GM23338 (cell line): ENCODE data around the gene FER. TPM values are rescaled to one million over a fixed set of nuclear protein-coding genes. Genes with fewer than 3 reads are reported as not detected.

Experiments
- ATAC-seq: fragments of 200-7000 bp; cut with Tn5 transposase; 3 replicates; pipeline ENCODE4 v1.9.1; 2020
- DNase-seq: peaks from one replicate; pipeline ENCODE4 v3.0.0-alpha.2; 2015; ENCODE audit warnings: low spot score
- H2AFZ ChIP-seq: fragments of 200-600 bp; sonication (generic); 2 replicates; pipeline ENCODE4 v1.8.0; 2016; ENCODE audit warnings: antibody characterized with exemption, mild to moderate bottlenecking, moderate library complexity
- H3F3A ChIP-seq: fragments of 200-600 bp; sonication (generic); replicated peaks from 2 replicates; pipeline ENCODE4 v1.8.0; 2017; ENCODE audit warnings: antibody characterized with exemption, mixed run types, low read depth
- H3K27ac ChIP-seq: fragments of 200-600 bp; sonication (generic); 2 replicates; pipeline ENCODE4 v1.6.1; 2016; ENCODE audit warnings: low read depth
- H3K27me3 ChIP-seq: fragments of 200-600 bp; sonication (generic); 2 replicates; pipeline ENCODE4 v1.8.0; 2016; ENCODE audit warnings: mild to moderate bottlenecking, mixed run types, moderate library complexity; ENCODE audit not compliant: insufficient read depth
- H3K36me3 ChIP-seq: fragments of 200-600 bp; sonication (generic); 2 replicates; pipeline ENCODE4 v1.8.0; 2016; ENCODE audit warnings: mild to moderate bottlenecking; ENCODE audit not compliant: insufficient read depth
- H3K4me1 ChIP-seq: fragments of 200-600 bp; sonication (generic); 2 replicates; pipeline ENCODE4 v1.8.0; 2016; ENCODE audit warnings: mild to moderate bottlenecking, moderate library complexity; ENCODE audit not compliant: insufficient read depth
- H3K4me2 ChIP-seq: fragments of 200-600 bp; sonication (generic); 2 replicates; pipeline ENCODE4 v1.7.1; 2017; ENCODE audit warnings: mixed run types
- H3K4me3 ChIP-seq: fragments of 200-600 bp; sonication (generic); 2 replicates; pipeline ENCODE4 v1.6.1; 2016; ENCODE audit warnings: mixed run types
- H3K79me2 ChIP-seq: fragments of 200-600 bp; sonication (generic); replicated peaks from 2 replicates; pipeline ENCODE4 v1.8.0; 2017; ENCODE audit warnings: mild to moderate bottlenecking; ENCODE audit not compliant: insufficient read depth
- H3K9me2 ChIP-seq: fragments of 200-600 bp; sonication (generic); 2 replicates; pipeline ENCODE4 v1.8.0; 2017; ENCODE audit not compliant: insufficient read depth
- H4K20me1 ChIP-seq: fragments of 200-600 bp; sonication (generic); replicated peaks from 2 replicates; pipeline ENCODE4 v1.8.0; 2017; ENCODE audit warnings: mild to moderate bottlenecking; ENCODE audit not compliant: insufficient read depth
- H3K27ac Mint-ChIP-seq: 2 replicates; pipeline ENCODE4 v1.8.0; 2020; ENCODE audit warnings: inconsistent platforms, mild to moderate bottlenecking, moderate library complexity, mixed read lengths
- H3K27me3 Mint-ChIP-seq: 3 replicates; pipeline ENCODE4 v1.8.0; 2022; ENCODE audit warnings: low read depth, mild to moderate bottlenecking, moderate library complexity, mixed read lengths, inconsistent platforms; ENCODE audit not compliant: insufficient read depth, poor library complexity
- H3K36me3 Mint-ChIP-seq: 3 replicates; pipeline ENCODE4 v1.8.0; 2021; ENCODE audit warnings: low read depth, mild to moderate bottlenecking, inconsistent platforms, moderate library complexity, mixed read lengths
- H3K4me1 Mint-ChIP-seq: 3 replicates; pipeline ENCODE4 v1.8.0; 2020; ENCODE audit warnings: mild to moderate bottlenecking, inconsistent platforms, mixed read lengths
- H3K4me3 Mint-ChIP-seq: 3 replicates; pipeline ENCODE4 v1.8.0; 2021; ENCODE audit warnings: moderate library complexity, mild to moderate bottlenecking, inconsistent platforms, mixed read lengths
- H3K9me3 Mint-ChIP-seq: 3 replicates; pipeline ENCODE4 v1.8.0; 2020; ENCODE audit warnings: moderate library complexity, mild to moderate bottlenecking, inconsistent platforms, mixed read lengths
- CREB1 ChIP-seq: fragments of 250-450 bp; sonication (Bioruptor Pico); IDR thresholded peaks from 2 replicates; pipeline ENCODE4 v1.5.0; 2020; ENCODE audit warnings: low read depth, mild to moderate bottlenecking, moderate library complexity
- EZH2 ChIP-seq: fragments of 200-600 bp; sonication (generic); IDR thresholded peaks from one replicate; pipeline ENCODE4 v1.8.0; 2017; ENCODE audit warnings: antibody characterized with exemption, mild to moderate bottlenecking, low read depth; ENCODE audit not compliant: unreplicated experiment
- EZH2phosphoT487 ChIP-seq: fragments of 200-600 bp; sonication (generic); IDR thresholded peaks from one replicate; pipeline ENCODE4 v1.8.1; 2018; ENCODE audit warnings: antibody characterized with exemption; ENCODE audit not compliant: unreplicated experiment
- JUNB ChIP-seq: IDR thresholded peaks from one replicate; pipeline ENCODE4 v1.6.1; 2016; ENCODE audit warnings: antibody characterized with exemption; ENCODE audit not compliant: unreplicated experiment
- NANOG ChIP-seq: IDR thresholded peaks from 2 replicates; pipeline ENCODE4 v1.6.1; 2016; ENCODE audit warnings: antibody characterized with exemption, borderline replicate concordance
- POLR2AphosphoS5 ChIP-seq: IDR thresholded peaks from 2 replicates; pipeline ENCODE4 v1.6.1; 2016; ENCODE audit warnings: antibody characterized with exemption, low read depth
- STAT1 ChIP-seq: IDR thresholded peaks from one replicate; pipeline ENCODE4 v1.6.1; 2016; ENCODE audit warnings: antibody characterized with exemption; ENCODE audit not compliant: unreplicated experiment
- ZNF114 ChIP-seq: fragments of 250-450 bp; sonication (Bioruptor Pico); IDR thresholded peaks from 2 replicates; pipeline ENCODE4 v1.5.0; 2020; ENCODE audit warnings: mild to moderate bottlenecking, moderate library complexity
- ZNF331 ChIP-seq: fragments of 250-450 bp; sonication (Bioruptor Pico); IDR thresholded peaks from 2 replicates; pipeline ENCODE4 v1.5.0; 2020; ENCODE audit warnings: low read depth, mild to moderate bottlenecking, moderate library complexity
- polyA plus RNA-seq: library from polyadenylated mRNA; unstranded; fragments of >200 nt; fragmentation: Nextera tagmentation; extraction: Ambion mirVana; gene quantifications from 2 replicates; pipeline ENCODE4 v1.2.1, GENCODE V29; 2016
- total RNA-seq: library from RNA; depleted of rRNA; stranded (reverse); fragments of >200 nt; shearing (Covaris generic); gene quantifications from 2 replicates; pipeline ENCODE4 v1.2.3, GENCODE V29; 2014
- TF ChIP-seq, protein P1 (sequence below): IDR thresholded peaks from one replicate; pipeline ENCODE4 v1.6.1; 2018; ENCODE audit warnings: antibody characterized with exemption; ENCODE audit not compliant: unreplicated experiment
- TF ChIP-seq, protein P2 (sequence below): IDR thresholded peaks from 2 replicates; pipeline ENCODE4 v1.6.1; 2016; ENCODE audit warnings: antibody characterized with exemption
- TF ChIP-seq, protein P3 (sequence below): fragments of 250-450 bp; sonication (Bioruptor Pico); IDR thresholded peaks from 2 replicates; pipeline ENCODE4 v1.5.0; 2020; ENCODE audit warnings: mild to moderate bottlenecking, moderate library complexity
- TF ChIP-seq, protein P4 (sequence below), 2 experiments: fragments of 200-600 bp in 1 of 2; sonication (generic) in 1 of 2; conservative IDR thresholded peaks; 2 replicates each; pipeline versions ENCODE4 v1.5.1 to v1.6.1; 2016 to 2017; ENCODE audit warnings: antibody characterized with exemption in 2 of 2, low read depth in 2 of 2, mild to moderate bottlenecking in 2 of 2, moderate library complexity in 1 of 2

Gene FER
- total and polyA plus RNA-seq, 2 experiments from 2014 or later = 17.4 to 34.8 TPM

DNA sequence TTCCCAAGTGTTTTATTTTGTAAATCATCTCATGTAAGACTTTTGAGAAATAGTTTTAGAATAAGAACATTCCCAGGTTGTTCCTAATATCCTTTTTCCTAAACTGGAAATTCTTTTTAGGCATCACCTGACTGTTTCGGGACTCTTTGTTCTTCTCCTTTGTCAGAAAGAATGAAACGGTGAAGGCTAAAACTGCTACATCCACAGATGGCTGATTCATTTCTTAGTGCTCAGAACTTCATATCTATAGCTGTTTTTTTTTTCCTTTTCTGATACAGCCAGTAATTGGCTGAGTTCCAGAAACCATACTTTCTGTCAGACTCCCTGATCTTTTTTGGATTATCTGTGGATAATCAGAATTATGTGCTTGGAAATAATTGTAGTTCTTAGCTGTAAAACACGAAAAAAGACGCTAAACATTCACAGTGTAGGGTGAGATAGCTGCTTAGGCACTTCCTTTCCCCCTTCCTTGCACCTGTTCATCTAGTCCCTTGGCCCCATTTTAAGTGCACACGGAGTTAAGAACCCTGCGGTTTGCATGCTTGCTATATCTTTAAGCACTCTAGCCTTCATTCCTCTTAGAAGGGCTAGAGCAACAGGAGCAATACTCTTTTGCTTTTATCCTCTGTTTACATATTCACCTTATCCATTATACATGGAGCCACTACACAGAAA, 378.2 kb downstream of the FER start:
- Histone ChIP-seq H3K9me2 (0 out of 2 replicates have a peak, but pooled peaks cover 2% of the 10 kb centered on the region), H3F3A (no peaks in the 10 kb centered on the region), H2AFZ (no peak overlapping the region), H3K27ac (no peak overlapping the region), H3K4me2 (no peak overlapping the region), H3K79me2 (no peaks in the 10 kb centered on the region), H3K36me3 (no peaks in the 10 kb centered on the region), H3K4me3 (no peak overlapping the region), H3K27me3 (no peaks in the 10 kb centered on the region), H4K20me1 (no peaks in the 10 kb centered on the region), H3K4me1 (no peaks in the 10 kb centered on the region)
- DNase-seq = peak; percentile 14
- H3K27me3 Mint-ChIP-seq = no peaks in the 10 kb centered on the region
- H3K36me3 Mint-ChIP-seq = peaks cover 5% of the 10 kb centered on the region; the same call in 2 of the 3 replicates
- peaks cover 3% of the 10 kb centered on the region; the same call in 2 of the 3 replicates for H3K4me1 Mint-ChIP-seq
- H3K27ac Mint-ChIP-seq = no peak overlapping the region
- H3K4me3 Mint-ChIP-seq = no peak overlapping the region
- TF ChIP-seq ZNF331 (CRISPR knock-in tag) (no peak), POLR2AphosphoS5 (no peak), CREB1 (no peak), NANOG (no peak), STAT1 (no peak), JUNB (no peak), EZH2phosphoT487 (no peak), EZH2 (no peak), ZNF114 (no peak)
- TF ChIP-seq, protein P1, sequence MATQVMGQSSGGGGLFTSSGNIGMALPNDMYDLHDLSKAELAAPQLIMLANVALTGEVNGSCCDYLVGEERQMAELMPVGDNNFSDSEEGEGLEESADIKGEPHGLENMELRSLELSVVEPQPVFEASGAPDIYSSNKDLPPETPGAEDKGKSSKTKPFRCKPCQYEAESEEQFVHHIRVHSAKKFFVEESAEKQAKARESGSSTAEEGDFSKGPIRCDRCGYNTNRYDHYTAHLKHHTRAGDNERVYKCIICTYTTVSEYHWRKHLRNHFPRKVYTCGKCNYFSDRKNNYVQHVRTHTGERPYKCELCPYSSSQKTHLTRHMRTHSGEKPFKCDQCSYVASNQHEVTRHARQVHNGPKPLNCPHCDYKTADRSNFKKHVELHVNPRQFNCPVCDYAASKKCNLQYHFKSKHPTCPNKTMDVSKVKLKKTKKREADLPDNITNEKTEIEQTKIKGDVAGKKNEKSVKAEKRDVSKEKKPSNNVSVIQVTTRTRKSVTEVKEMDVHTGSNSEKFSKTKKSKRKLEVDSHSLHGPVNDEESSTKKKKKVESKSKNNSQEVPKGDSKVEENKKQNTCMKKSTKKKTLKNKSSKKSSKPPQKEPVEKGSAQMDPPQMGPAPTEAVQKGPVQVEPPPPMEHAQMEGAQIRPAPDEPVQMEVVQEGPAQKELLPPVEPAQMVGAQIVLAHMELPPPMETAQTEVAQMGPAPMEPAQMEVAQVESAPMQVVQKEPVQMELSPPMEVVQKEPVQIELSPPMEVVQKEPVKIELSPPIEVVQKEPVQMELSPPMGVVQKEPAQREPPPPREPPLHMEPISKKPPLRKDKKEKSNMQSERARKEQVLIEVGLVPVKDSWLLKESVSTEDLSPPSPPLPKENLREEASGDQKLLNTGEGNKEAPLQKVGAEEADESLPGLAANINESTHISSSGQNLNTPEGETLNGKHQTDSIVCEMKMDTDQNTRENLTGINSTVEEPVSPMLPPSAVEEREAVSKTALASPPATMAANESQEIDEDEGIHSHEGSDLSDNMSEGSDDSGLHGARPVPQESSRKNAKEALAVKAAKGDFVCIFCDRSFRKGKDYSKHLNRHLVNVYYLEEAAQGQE = no peak
- TF ChIP-seq, protein P2, sequence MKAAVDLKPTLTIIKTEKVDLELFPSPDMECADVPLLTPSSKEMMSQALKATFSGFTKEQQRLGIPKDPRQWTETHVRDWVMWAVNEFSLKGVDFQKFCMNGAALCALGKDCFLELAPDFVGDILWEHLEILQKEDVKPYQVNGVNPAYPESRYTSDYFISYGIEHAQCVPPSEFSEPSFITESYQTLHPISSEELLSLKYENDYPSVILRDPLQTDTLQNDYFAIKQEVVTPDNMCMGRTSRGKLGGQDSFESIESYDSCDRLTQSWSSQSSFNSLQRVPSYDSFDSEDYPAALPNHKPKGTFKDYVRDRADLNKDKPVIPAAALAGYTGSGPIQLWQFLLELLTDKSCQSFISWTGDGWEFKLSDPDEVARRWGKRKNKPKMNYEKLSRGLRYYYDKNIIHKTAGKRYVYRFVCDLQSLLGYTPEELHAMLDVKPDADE = no peak
- TF ChIP-seq, protein P3, sequence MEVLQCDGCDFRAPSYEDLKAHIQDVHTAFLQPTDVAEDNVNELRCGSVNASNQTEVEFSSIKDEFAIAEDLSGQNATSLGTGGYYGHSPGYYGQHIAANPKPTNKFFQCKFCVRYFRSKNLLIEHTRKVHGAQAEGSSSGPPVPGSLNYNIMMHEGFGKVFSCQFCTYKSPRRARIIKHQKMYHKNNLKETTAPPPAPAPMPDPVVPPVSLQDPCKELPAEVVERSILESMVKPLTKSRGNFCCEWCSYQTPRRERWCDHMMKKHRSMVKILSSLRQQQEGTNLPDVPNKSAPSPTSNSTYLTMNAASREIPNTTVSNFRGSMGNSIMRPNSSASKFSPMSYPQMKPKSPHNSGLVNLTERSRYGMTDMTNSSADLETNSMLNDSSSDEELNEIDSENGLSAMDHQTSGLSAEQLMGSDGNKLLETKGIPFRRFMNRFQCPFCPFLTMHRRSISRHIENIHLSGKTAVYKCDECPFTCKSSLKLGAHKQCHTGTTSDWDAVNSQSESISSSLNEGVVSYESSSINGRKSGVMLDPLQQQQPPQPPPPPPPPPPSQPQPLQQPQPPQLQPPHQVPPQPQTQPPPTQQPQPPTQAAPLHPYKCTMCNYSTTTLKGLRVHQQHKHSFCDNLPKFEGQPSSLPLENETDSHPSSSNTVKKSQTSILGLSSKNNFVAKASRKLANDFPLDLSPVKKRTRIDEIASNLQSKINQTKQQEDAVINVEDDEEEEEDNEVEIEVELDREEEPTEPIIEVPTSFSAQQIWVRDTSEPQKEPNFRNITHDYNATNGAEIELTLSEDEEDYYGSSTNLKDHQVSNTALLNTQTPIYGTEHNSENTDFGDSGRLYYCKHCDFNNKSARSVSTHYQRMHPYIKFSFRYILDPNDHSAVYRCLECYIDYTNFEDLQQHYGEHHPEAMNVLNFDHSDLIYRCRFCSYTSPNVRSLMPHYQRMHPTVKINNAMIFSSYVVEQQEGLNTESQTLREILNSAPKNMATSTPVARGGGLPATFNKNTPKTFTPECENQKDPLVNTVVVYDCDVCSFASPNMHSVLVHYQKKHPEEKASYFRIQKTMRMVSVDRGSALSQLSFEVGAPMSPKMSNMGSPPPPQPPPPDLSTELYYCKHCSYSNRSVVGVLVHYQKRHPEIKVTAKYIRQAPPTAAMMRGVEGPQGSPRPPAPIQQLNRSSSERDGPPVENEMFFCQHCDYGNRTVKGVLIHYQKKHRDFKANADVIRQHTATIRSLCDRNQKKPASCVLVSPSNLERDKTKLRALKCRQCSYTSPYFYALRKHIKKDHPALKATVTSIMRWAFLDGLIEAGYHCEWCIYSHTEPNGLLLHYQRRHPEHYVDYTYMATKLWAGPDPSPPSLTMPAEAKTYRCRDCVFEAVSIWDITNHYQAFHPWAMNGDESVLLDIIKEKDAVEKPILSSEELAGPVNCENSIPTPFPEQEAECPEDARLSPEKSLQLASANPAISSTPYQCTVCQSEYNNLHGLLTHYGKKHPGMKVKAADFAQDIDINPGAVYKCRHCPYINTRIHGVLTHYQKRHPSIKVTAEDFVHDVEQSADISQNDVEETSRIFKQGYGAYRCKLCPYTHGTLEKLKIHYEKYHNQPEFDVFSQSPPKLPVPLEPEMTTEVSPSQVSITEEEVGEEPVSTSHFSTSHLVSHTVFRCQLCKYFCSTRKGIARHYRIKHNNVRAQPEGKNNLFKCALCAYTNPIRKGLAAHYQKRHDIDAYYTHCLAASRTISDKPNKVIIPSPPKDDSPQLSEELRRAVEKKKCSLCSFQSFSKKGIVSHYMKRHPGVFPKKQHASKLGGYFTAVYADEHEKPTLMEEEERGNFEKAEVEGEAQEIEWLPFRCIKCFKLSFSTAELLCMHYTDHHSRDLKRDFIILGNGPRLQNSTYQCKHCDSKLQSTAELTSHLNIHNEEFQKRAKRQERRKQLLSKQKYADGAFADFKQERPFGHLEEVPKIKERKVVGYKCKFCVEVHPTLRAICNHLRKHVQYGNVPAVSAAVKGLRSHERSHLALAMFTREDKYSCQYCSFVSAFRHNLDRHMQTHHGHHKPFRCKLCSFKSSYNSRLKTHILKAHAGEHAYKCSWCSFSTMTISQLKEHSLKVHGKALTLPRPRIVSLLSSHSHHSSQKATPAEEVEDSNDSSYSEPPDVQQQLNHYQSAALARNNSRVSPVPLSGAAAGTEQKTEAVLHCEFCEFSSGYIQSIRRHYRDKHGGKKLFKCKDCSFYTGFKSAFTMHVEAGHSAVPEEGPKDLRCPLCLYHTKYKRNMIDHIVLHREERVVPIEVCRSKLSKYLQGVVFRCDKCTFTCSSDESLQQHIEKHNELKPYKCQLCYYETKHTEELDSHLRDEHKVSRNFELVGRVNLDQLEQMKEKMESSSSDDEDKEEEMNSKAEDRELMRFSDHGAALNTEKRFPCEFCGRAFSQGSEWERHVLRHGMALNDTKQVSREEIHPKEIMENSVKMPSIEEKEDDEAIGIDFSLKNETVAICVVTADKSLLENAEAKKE = no peak
- TF ChIP-seq, protein P4, sequence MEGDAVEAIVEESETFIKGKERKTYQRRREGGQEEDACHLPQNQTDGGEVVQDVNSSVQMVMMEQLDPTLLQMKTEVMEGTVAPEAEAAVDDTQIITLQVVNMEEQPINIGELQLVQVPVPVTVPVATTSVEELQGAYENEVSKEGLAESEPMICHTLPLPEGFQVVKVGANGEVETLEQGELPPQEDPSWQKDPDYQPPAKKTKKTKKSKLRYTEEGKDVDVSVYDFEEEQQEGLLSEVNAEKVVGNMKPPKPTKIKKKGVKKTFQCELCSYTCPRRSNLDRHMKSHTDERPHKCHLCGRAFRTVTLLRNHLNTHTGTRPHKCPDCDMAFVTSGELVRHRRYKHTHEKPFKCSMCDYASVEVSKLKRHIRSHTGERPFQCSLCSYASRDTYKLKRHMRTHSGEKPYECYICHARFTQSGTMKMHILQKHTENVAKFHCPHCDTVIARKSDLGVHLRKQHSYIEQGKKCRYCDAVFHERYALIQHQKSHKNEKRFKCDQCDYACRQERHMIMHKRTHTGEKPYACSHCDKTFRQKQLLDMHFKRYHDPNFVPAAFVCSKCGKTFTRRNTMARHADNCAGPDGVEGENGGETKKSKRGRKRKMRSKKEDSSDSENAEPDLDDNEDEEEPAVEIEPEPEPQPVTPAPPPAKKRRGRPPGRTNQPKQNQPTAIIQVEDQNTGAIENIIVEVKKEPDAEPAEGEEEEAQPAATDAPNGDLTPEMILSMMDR (conservative IDR thresholded peaks at IDR 0.05; ENCODE audit: low read depth in 2 of 2) = no peak
- ATAC-seq = no peak; the same call in 2 of the 3 replicates
- peaks cover 8% of the 10 kb centered on the region; the same call in 2 of the 3 replicates for H3K9me3 Mint-ChIP-seq
